ENCODE data around the gene ZNF143. TPM values are rescaled to one million over a fixed set of nuclear protein-coding genes. Genes with fewer than 3 reads are reported as not detected.

The ZNF143 gene
- total RNA-seq, 1 experiment from 2014 or later, result 19.0 TPM

DNA sequence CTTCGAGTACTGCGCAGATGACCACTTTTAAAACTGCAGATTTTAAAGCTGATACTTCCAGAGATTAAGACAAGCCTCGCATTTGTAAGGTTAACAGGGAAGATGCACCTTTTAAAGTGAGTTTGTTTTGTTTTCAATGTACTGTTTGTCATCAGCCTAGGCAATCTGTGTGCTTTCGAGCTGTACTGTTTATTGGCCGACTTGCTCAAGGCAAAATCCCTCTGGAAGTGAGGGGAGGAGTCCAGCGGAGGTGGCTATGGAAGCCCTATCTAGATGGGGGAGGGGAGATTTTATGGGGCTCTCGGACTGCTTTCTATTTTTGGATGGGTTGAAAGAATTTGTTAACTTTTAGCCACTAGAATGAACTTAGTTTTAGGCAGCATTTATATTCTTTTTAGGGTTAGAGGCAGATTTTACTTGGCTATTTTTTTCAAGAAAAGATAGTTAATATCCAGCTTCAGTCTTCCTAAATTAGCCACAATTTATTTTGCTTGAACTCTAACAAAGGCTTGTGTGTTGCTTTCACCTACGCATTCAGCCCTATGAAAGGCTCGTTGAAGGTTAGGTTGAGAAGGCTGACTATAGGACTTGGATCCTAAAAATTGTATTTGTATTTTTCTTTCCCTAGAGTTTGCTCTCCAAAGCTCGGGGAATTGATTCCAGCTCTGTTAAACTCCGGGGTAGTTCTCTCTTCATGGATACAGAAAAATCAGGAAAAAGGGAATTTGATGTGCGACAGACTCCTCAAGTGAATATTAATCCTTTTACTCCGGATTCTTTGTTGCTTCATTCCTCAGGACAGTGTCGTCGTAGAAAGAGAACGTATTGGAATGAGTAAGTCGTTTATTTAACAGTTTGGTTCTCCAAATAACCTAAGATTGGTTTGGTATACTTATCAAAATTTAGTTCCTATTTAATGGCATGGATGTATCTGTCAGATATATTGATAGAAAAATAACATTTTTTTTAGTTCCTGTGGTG is 114.7 kb downstream of the ZNF143 start:
- peak; percentile 92 for DNase-seq (ENCODE audit: unreplicated experiment)
- Mint-ChIP-seq H3K4me3 (ENCODE audit: unreplicated experiment) (peak overlapping the region; percentile 79), H3K27ac (ENCODE audit: low read depth, unreplicated experiment) (peak overlapping the region; percentile 99), H3K27me3 (ENCODE audit: insufficient read depth, unreplicated experiment) (no peaks in the 10 kb centered on the region), H3K4me1 (ENCODE audit: insufficient read depth, unreplicated experiment) (peaks cover 6% of the 10 kb centered on the region), H3K36me3 (ENCODE audit: insufficient read depth, unreplicated experiment) (peaks cover 57% of the 10 kb centered on the region), H3K9me3 (ENCODE audit: unreplicated experiment) (no peaks in the 10 kb centered on the region)
- ChIA-PET CTCF (interaction anchor here (0.6 to 2.9 kb wide), 7 partner anchors 9 to 728 kb away, joined by 3 to 28 read pairs (median 5); no protein-coding TSS in a partner anchor), POLR2A (interaction anchor here (0.7 to 8.4 kb wide), 29 partner anchors 9 to 1234 kb away, joined by 3 to 214 read pairs (median 5); partner anchors contain the start of genes ADM, SWAP70 and ZNF143)
- TF ChIP-seq CTCF (IDR thresholded peaks at IDR 0.05; ENCODE audit: unreplicated experiment), result no peak
- intact Hi-C loops (cut with micrococcal nuclease), result loop anchor here (1.0 to 2.0 kb wide), 2 partner anchors 115 to 173 kb away; partner anchors contain the start of gene ZNF143
- TSS peak; percentile 24 for BruUV-seq (replicated peaks)

GRCh38 chr11:9576701-9577381 is 116.0 kb downstream of the ZNF143 start:
- CTCF ChIA-PET, result interaction anchor here (0.6 to 2.9 kb wide), 11 partner anchors 8 to 726 kb away, joined by 3 to 28 read pairs (median 4); no protein-coding TSS in a partner anchor
- intact Hi-C loops (cut with micrococcal nuclease), result loop anchor here (1.0 kb wide), 1 partner anchor 36 kb away; no protein-coding TSS in a partner anchor

DNA sequence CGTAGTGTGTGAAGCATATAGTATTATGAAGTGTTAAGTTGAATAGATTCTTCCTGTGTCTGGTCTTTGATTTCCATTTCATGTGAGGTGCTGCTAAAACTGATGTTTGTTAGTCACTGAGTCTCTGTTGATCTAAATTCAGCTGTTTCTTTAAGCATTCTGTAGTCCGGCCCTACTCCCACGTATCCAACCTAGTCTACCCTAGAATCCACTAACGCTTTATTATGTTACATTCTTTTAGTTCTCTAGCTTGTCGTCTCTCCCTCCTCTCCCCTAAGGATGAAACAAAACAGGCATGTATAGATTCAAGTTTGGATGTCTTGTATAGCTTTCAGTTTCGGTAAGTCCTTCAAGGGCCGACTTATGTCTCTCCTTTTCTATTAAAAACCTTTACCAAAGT is 116.7 kb downstream of the ZNF143 start:
- peaks cover 77% of the 10 kb centered on the region for H3K36me3 Mint-ChIP-seq (ENCODE audit: insufficient read depth, unreplicated experiment)
- H3K4me3 Mint-ChIP-seq (ENCODE audit: unreplicated experiment), result peak overlapping the region; percentile 79
- ChIA-PET POLR2A (interaction anchor here (0.6 to 8.4 kb wide), 27 partner anchors 13 to 912 kb away, joined by 3 to 214 read pairs (median 4); partner anchors contain the start of genes ADM, RPL27A, SWAP70 and TRIM66), CTCF (interaction anchor here (0.6 to 2.9 kb wide), 9 partner anchors 9 to 726 kb away, joined by 3 to 28 read pairs (median 4); no protein-coding TSS in a partner anchor)
- no peak for TF ChIP-seq CTCF (IDR thresholded peaks at IDR 0.05; ENCODE audit: unreplicated experiment)
- no TSS peak for BruUV-seq (replicated peaks)
- intact Hi-C loops (cut with micrococcal nuclease), result loop anchor here (1.0 kb wide), 1 partner anchor 36 kb away; no protein-coding TSS in a partner anchor
- H3K9me3 Mint-ChIP-seq (ENCODE audit: unreplicated experiment), result no peaks in the 10 kb centered on the region
- peak overlapping the region; percentile 99 for H3K27ac Mint-ChIP-seq (ENCODE audit: low read depth, unreplicated experiment)
- peak; percentile 56 for DNase-seq (ENCODE audit: unreplicated experiment)
- H3K4me1 Mint-ChIP-seq (ENCODE audit: insufficient read depth, unreplicated experiment), result peaks cover 6% of the 10 kb centered on the region
- H3K27me3 Mint-ChIP-seq (ENCODE audit: insufficient read depth, unreplicated experiment), result no peaks in the 10 kb centered on the region

More at GRCh38 chr11:9576701-9577381, 116.0 kb downstream of the ZNF143 start:
- POLR2A ChIA-PET, result interaction anchor here (0.7 to 8.4 kb wide), 31 partner anchors 12 to 912 kb away, joined by 3 to 214 read pairs (median 5); partner anchors contain the start of genes ADM, RPL27A, SWAP70 and TRIM66
- peak overlapping the region; percentile 99 for H3K27ac Mint-ChIP-seq (ENCODE audit: low read depth, unreplicated experiment)
- TSS peak; percentile 59 for BruUV-seq (replicated peaks)
- peak overlapping the region; percentile 79 for H3K4me3 Mint-ChIP-seq (ENCODE audit: unreplicated experiment)
- H3K4me1 Mint-ChIP-seq (ENCODE audit: insufficient read depth, unreplicated experiment), result peaks cover 6% of the 10 kb centered on the region
- peak; percentile 48 for DNase-seq (ENCODE audit: unreplicated experiment)
- H3K27me3 Mint-ChIP-seq (ENCODE audit: insufficient read depth, unreplicated experiment), result no peaks in the 10 kb centered on the region
- H3K36me3 Mint-ChIP-seq (ENCODE audit: insufficient read depth, unreplicated experiment), result peaks cover 70% of the 10 kb centered on the region
- no peak for TF ChIP-seq CTCF (IDR thresholded peaks at IDR 0.05; ENCODE audit: unreplicated experiment)
- H3K9me3 Mint-ChIP-seq (ENCODE audit: unreplicated experiment), result no peaks in the 10 kb centered on the region

Other genes starting within 250 kb of the ZNF143 start
- gene DENND5A, start 195.7 kb upstream of the ZNF143 start, total RNA-seq (2022), result 55.4 and 61.1 TPM in 2 replicates
- gene TMEM41B, start 146.4 kb upstream of the ZNF143 start, total RNA-seq (2022), result 50.3 and 72.8 TPM in 2 replicates
- 116 and 145 TPM in 2 replicates for gene IPO7, start 76.4 kb upstream of the ZNF143 start, total RNA-seq (2022)
- gene WEE1, start 112.7 kb downstream of the ZNF143 start, total RNA-seq (2022), result 28.7 and 34.5 TPM in 2 replicates
- 13.0 and 24.2 TPM in 2 replicates for gene SWAP70, start 203.1 kb downstream of the ZNF143 start, total RNA-seq (2022)